HG03108 (cell line): Measurements from ENCODE around the gene RNF214.
"Not testable (repeated sequence)": the region's sequence is repeated elsewhere in the genome, so short reads cannot be mapped to it uniquely, and the experiment has no call there.

Experiments
- ATAC-seq: cut with Tn5 transposase; IDR thresholded peaks from one replicate; pipeline ENCODE4 v1.9.1; 2021; ENCODE audit warnings: moderate library complexity; ENCODE audit not compliant: unreplicated experiment

Gene RNF214

DNA sequence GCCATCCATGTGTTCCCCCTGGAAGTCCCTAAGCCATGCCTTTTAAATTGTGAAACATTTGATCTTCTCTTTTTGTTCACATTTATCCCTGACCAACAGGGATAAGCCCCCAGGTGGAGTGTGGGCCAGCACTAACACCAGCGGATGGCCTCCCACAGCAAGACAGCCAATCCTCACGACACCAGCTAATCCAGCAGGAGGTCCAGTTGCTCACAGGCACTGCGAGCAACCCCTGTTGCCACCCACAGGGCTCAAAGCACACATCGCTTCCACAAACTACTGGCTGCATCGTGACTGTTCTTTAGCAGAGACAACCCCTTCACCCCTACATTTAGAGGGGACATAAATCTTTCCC lies 2.6 kb upstream of the RNF214 start:
- ATAC-seq, result no peak

DNA sequence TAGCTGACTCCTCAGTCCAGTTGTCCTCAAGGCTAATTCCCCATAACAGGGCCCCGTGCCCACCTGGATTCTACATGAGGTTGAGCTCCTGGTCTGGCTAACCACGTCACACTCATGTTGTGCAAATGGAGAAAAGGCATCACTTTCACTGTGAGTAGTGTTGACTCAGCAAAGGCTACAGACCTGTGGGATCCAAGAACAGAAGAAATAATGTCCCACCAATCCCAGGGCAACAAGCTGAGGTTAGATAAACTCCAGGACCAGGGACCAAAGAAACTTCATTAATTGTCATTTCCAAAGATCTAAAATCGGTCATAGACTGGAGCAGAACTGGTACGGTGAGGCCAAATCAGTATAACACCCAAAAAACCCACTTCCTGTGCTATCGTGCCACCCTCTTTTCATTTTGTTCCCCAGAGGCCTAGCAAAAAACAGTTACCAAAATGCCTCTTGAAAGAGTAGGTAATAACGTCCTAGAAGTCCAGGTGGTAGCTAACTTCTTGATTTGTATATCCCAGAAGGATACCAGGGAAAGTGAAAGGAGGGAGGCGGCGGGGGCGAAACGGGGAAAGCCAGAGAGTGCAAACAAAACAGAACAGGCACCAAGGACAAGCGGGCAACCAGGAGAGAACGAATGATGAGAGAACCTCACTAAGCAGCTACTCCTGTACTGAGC lies 2.0 kb upstream of the RNF214 start:
- no peak for ATAC-seq

DNA sequence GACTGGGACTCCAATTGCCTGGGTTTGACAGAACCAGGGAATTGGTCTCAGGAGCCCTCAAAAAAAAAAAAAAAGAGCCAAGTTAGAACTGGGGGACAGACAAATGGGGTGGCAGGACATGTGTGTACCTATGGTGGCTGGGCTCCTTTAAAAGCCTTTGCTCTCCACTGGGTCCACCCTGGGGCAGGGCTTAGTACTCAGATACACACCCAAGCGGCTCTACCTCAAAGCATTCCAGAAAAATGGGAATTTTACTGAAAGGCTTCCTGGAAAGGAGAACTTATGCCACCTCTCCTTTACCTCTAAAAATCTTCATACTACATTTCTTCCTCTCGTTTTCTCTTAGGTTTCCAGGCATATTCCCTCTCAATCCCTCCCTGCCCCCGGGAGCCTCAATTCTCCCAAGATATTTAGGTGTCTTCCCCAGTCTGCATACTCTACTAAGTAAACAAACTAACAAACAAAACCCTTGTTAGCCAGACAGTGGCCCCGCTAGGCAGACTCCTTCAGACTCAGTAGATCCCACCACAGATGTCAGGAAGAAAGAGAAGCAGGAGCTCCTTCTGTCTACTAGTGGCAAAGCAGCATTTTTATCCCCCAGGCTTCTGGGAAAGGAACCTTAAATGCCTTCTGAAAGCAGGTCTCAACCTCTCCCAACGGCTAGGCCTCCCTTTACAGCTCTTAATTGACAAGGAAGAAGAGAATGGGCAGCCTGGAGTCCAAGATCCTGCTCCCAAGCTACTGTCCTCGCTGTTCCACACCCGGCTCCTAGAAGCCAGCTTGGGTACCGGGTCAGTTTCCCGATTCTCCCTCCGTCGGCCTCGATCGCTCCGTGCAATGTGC lies 1.3 kb upstream of the RNF214 start:
- no peak for ATAC-seq

DNA sequence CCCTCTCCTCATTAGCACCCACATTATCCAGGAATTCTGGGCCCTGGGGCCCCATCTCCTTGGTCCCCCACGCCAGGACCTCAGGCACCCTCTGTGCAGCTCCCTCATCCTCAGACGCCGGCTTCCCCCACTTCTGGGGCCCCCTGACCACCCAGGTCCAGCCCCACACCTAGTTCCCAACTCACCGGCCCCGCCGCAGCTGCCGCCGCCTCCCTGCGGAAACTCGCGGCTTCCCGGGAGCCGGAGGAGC lies 704 bp upstream of the RNF214 start, which contains the start of gene PCSK7:
Gene PCSK7, minus strand, starts transcription at position 232 of the 250 bp plus-strand sequence. CDS start 2,229 bp downstream, outside the sequence.
- no peak for ATAC-seq

DNA sequence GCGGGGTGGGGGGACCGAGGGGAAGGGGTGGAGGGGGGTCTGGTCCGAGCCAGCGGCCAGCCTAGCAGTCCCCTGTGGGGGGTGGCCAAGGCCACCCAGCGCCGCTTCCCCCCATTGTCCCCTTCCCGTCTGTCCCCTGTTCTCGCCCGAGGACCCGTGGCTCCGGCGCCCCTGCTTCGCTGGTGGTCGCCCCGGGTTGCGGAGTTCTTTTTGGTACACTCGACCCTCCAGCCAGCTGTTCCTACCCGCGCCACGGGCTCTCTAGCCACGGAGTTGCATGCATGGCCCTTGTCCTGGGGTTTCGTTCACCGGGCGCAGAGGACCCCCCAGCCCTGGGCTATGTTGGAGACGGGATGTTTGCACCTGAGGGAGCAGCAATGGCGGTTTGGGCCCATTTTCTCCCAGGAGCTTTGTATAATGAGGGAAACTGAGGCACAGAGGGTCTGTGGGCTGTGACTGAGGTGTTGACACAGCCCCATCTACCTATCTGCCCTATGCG lies 489 bp downstream of the RNF214 start:
- no peak for ATAC-seq

DNA sequence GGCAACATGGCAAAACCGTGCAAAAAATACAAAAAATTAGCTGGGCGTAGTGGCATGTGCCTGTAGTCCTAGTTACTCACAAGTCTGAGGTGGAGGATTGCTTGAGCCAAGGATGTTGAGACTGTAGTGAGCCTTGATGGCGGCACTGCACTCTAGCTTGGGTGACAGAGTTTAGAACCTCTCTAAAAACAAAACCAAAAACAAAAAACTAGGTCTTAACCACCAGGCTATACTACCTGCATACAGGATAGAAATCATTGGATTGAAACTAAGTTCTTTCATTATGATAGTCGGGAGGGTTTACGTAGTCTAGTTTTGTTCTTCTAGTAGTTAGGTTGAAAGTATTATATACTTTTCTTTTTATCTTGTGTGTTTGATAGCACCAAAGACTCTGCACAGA lies 5.8 kb downstream of the RNF214 start:
- ATAC-seq, result no peak

DNA sequence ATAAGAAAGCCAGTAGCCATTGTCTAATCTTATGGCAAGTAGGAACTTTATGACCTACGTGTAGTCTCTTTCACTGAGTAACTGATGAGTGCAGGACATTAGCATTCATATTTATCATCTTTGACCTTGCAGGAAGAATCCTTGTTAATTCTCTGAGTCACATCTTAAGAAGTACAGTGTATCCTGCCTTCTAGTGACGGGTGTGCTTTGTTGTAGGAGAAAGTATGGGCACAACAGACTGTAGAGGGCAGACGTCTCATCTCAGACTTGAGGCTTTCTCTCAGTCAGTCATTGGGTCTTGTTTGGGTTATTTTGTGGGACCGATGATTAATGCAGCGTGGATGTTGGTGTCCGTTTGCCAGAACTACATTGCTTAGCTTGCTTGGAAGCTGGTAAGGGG lies 6.8 kb downstream of the RNF214 start:
- no peak for ATAC-seq

DNA sequence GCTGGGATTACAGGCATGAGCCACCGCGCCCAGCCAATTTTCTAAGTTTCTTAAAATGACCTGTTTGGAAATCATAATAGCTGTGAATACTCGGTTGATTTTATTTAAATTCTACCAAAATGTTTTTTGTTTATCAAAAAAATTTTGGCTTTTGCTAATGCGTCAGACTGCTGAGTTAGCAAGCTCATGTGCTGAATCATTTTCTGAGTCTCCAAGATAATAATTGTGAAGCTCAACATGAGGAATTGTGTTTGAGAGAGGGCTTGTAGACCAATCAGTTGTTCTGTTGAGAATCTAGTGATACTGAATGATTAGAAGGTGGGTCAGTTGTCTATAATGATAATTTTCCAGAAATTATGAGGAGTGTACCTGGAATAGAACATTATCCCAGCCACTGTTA lies 15.9 kb downstream of the RNF214 start:
- ATAC-seq, result no peak

DNA sequence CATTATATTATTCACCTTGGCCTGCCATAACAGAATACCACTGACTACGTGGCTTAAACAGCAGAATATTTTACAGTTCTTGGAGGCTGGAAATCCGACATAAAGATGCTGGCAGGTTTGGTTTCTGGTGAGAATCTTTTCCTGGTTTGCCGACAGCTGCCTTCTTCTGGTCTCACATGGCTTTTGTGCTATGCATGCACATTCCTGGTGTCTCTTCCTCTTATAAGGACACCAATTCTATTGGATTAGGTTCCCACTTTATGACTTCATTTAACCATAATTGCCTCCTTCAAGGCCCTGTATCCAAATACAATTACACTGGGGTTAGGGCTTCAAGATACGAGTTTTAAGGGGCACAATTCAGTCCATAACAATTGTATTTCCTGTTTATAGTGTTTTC lies 17.1 kb downstream of the RNF214 start:
- no peak for ATAC-seq

DNA sequence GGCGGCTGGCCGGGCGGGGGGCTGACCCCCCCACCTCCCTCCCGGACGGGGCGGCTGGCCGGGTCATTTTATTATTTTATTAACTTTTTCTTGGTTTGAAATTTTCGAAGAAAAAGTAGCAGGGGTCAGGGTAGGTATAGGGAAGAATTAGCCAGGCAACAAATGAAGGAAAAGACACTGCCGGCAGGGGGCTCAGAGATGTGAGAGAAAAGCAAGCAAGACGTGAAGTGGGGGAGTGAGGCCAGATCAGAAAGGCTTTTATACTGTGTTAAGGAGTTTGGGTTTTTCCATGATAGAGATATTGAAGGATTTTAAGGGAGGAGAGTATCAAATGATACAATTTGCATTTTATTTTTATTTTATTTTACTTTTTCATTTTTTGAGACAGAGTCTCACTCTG lies 19.0 kb downstream of the RNF214 start:
- no peak for ATAC-seq

DNA sequence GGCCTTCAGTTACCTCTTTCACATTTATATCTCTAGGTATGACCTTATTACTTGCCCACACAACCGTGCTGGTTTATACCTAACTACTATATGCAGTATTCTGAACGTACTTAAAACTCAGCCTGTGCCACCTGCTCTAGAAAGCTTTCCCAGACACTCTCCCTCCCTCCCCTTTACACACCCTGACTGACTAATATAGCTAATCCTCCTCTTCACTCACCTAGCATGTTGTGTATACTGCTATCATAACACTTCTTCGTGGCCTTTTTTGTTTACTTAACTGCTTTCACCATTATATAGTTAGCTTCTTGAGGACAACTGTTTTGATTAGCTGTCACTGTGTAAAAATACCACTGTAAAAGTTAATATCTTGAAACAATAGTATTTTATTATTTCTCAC lies 23.5 kb downstream of the RNF214 start:
- no peak for ATAC-seq

DNA sequence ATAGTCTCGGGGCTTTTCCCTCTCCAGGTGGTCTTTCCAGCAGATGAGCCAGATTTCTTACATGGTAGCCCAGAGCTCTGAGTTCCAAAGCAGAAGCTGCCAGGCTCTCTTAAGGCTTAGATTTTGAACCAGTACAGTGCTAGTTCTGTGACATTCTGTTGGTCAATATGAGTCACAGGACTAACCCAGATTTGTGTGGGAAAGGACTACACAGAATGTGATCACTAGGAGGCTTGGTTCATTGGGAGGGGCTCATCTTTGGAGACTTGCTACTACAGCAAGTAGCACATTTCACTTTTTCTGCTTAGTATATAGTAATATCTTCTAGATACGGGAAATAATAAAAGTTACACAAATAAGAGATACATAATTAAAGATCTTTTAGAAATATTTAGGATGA lies 24.1 kb downstream of the RNF214 start:
- no peak for ATAC-seq

DNA sequence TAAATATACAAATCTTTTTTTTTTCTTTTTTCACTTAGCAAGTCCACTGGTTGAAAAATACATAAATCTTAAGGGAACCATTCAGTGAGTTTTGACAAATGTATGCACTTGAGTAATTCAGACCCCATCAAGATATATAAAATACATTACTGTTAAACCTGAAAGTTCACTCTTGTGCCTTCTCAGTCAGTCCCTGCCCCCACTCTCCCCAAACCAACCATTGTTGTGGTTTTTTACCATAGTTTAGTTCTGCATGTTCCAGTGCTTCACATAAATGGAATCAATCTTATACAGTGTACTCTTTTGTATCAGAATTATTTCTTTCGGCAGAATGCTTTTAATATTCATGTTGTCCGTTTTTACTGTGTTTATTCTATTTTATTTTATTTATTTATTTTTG lies 26.1 kb downstream of the RNF214 start:
- ATAC-seq, result no peak

DNA sequence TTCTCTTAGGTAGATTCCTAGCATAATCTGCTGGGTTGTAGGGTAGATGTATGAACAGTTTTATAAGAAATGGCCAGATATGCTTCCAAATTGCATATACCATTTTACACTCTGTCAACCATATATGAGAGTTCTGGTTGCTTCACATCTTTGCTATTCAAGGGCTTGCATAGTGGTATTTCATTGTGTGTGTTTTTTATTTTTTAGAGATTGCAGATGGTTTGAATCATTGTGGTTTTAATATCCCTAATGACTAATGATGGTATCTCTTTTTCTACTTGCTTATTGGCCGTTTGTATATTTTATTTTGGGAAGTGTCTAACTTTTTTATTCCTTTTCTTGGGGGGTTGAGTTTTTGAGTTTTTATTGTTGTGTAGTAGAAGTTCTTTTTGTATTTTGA lies 26.9 kb downstream of the RNF214 start:
- no peak for ATAC-seq

DNA sequence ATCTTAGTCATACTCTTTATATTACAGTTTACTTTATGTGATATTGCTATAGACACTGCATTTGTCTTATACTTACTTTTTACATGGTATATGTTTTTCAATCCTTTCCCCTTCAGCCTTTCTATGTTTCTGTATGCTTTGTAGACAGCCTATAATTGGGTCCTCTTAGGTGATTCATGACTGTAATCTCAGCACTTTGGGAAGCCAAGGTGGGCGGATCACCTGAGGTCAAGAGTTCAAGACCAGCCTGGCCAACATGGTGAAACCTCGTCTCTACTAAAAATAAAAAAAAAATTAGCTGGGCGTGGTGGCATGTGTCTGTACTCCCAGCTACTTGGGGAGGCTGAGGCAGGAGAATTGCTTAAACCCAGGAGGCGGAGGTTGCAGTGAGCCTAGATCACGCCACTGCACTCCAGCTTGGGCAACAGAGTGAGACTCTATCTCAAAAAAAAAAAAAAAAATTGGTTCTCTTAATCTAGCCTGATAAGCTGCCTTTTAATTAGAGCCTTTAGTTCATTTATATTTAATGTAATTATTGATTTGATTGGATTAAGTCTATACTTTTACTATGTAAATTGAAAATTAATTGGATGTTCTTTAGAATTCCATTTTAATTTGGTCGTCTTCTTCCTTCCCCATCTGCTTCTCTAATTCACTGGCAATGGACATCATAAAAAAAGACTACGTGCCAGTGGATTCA lies 32.3 kb downstream of the RNF214 start:
- ATAC-seq, result not testable (repeated sequence)

DNA sequence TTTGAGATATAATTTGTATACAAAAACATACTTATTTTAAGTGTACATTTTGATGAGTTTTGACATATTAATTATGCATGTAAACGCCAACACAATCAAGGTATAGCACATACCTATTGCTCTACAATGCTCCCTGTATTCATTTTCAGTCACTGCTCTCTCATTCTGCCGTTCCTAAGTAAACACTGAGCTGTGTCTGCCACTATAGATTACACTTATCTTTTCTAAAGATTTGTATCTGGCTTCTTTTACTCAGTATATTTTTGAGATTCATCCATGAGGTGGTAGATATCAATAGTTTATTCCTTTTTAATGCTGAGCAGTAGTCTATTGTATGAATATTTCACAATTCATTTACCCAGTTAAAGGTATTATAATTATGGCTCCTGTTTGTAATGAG lies 33.3 kb downstream of the RNF214 start:
- no peak for ATAC-seq

DNA sequence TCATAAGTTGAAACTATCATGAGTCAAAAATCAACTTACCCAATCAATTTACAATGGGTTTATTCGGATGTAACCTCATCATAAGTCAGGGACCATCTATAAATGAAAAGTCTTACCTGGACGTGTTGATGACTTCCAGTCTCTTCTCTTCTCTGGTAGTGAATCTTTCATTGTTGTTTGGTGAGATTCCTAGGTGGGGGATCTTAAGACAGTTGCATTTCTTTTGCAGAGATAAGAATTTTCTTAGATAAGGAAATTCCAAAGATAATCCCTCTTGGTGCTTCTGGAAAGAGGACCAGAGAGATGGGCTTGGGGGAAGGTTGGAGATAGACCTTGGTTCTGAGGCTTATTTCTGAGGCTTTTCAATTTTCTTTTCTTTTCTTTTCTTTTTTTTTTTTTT lies 37.4 kb downstream of the RNF214 start:
- ATAC-seq, result no peak

DNA sequence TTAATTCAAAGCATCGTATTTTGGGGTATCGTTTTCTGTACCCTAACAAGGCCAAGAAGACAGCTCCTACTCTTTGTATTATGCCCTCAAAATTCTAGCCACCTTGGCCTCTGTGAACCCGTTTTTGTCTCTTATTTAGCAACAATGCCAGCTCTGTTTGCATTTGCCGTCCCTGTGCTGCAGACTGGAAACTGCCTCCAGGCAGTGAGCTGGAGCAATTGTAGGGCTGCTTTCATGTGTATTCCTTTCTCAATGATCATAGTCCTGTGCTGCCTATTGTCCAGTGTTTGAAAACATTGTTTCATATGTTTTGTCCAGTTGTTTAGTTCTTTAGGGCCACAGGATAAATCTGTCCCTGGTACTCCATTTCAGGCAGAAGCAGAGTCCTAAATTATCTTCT lies 38.7 kb downstream of the RNF214 start:
- no peak for ATAC-seq

DNA sequence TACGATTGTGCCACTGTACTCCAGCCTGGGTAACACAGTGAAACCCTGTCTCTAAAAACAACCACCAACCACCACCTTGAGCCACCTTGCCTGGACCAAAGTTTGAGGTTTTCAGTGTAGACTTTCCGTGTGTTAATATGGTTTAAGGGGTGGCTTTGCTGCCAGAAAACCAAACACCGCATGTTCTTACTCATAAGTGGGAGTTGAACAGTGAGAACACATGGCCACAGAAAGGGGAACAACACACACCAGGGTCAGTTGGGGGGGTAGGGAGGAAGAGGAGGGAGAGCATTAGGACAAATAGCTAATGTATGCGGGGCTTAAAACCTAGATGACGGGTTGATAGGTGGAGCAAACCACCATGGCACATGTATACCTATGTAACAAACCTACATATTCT lies 39.7 kb downstream of the RNF214 start:
- not testable (repeated sequence) for ATAC-seq

DNA sequence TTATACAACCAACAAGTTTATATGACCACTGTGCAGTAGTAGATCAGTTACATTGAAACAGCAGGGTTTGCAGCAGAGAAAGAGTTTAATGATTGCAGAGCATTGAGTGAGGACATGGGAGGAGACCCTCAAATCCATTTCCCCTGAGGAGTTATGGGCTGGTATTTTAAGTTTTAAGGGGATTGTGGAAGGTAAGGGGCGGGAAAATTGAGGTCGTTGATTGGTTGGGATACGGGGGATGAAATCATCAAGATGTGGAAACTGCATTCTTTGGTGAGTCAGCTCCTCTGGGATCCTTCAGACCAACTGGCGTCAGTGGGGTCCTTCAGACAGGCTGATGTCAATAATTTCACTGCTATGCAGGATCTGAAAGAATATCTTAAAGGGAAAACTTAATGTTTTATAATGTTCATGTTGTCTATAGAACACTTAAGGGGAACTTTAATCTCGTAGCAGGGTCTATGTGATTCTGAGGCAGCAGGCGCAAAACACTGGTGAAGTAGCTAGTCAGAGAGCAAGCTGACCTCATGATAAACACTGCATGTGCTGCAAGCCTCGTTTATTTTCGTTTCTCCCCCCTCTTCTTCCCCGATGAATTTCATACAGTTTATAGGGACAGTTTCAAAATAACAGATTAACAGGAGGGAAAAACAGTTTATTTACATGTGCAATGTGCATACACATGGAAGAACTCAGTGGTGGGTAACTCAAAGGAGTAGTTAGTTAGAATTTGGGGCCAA lies 41.2 kb downstream of the RNF214 start:
- ATAC-seq, result no peak

DNA sequence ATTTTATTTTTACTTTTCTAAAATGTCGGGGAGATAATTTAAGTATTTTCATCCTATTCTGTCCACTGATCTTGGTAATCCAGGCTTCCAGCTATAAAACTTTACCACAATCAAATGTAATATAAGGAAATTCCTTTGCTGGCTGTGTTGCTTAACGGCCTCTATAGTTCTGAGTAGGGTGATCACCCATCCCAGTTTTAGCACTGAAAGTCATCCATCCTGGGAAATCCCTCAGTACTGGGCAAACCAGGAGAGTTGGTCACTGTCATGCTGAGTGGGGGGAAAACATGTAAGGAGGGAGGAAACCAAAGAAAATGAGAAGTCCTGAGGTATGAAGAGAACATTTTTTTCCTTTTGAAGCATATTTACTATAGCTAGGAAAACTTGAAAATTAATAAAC lies 45.9 kb downstream of the RNF214 start:
- no peak for ATAC-seq
